K562 (cell line): ENCODE data around the gene ZDHHC18. TPM values are rescaled to one million over a fixed set of nuclear protein-coding genes. Genes with fewer than 3 reads are reported as not detected.

Experiments used
- DDX20 ChIP-seq: fragments of 450-650 bp; IDR thresholded peaks from 2 replicates; pipeline ENCODE4 v1.6.1; 2016; ENCODE audit warnings: missing genetic modification characterization, low read depth, mild to moderate bottlenecking, missing compliant biosample characterization, moderate library complexity
- DPF2 ChIP-seq: fragments of 450-650 bp; IDR thresholded peaks from 2 replicates; pipeline ENCODE4 v1.6.1; 2016
- FOXP1 ChIP-seq: sonication (generic); formaldehyde crosslinking; IDR thresholded peaks from 2 replicates; pipeline ENCODE4 v1.8.0; 2022; ENCODE audit warnings: mild to moderate bottlenecking, missing genetic modification reagents
- KLF1 ChIP-seq: fragments of 450-650 bp; IDR thresholded peaks from 2 replicates; pipeline ENCODE4 v1.6.1; 2016; ENCODE audit warnings: missing genetic modification characterization, missing compliant biosample characterization
- MCM5 ChIP-seq: fragments of 450-650 bp; IDR thresholded peaks from 2 replicates; pipeline ENCODE4 v1.6.1; 2016; ENCODE audit warnings: low read depth
- MEF2A ChIP-seq: IDR thresholded peaks from 2 replicates; pipeline ENCODE4 v1.6.1; 2011; ENCODE audit warnings: low read depth, mild to moderate bottlenecking, low read length, moderate library complexity; ENCODE audit not compliant: control insufficient read depth
- NCOA6 ChIP-seq: fragments of 450-650 bp; IDR thresholded peaks from 2 replicates; pipeline ENCODE4 v1.6.1; 2017; ENCODE audit warnings: mild to moderate bottlenecking
- SNIP1 ChIP-seq: fragments of 450-650 bp; IDR thresholded peaks from 2 replicates; pipeline ENCODE4 v1.7.1; 2017; ENCODE audit warnings: low read depth, mild to moderate bottlenecking
- TFAM ChIP-seq: fragments of 250-450 bp; sonication (Bioruptor Pico); conservative IDR thresholded peaks from 2 replicates; pipeline ENCODE4 v1.5.0; 2021; ENCODE audit warnings: mild to moderate bottlenecking, moderate library complexity
- ZNF263 ChIP-seq: sonication (generic); formaldehyde crosslinking; IDR thresholded peaks from 2 replicates; pipeline ENCODE4 v1.8.0; 2022; ENCODE audit warnings: mild to moderate bottlenecking, missing genetic modification reagents, borderline replicate concordance
- ZSCAN29 ChIP-seq: fragments of 450-650 bp; IDR thresholded peaks from 2 replicates; pipeline ENCODE4 v1.6.1; 2017
- polyA plus RNA-seq, 8 experiments: library from polyadenylated mRNA; depleted of rRNA in 4 of 8; stranded (reverse) in 5 of 8; unstranded in 3 of 8; fragments of >200 nt; fragmentation: Nextera tagmentation in 2 of 8; fragmentation: Illumina TruSeq in 1 of 8; extraction: Ambion mirVana in 2 of 8; extraction: Trizol in 1 of 8; gene quantifications; 2 replicates each; pipeline versions ENCODE4 v1.2.1 to v1.2.3, GENCODE V29; 2011 to 2014; ENCODE audit warnings: inconsistent platforms in 1 of 8, missing spikeins in 1 of 8
- total RNA-seq, 7 experiments: library from RNA; depleted of rRNA in 6 of 7; stranded (reverse); fragments of >200 nt in 6 of 7; fragmentation: Illumina TruSeq in 2 of 7; extraction: Trizol in 2 of 7; gene quantifications; 2 replicates each; pipeline versions ENCODE4 v1.2.1 to v1.2.3, GENCODE V29; 2011 to 2021; ENCODE audit warnings: low replicate concordance in 1 of 7
- TF ChIP-seq, protein P1 (sequence below): fragments of 450-650 bp; IDR thresholded peaks from 2 replicates; pipeline ENCODE4 v1.6.1; 2016; ENCODE audit warnings: mild to moderate bottlenecking, moderate library complexity
- TF ChIP-seq, protein P2 (sequence below): sonication (generic); formaldehyde crosslinking; IDR thresholded peaks from 2 replicates; pipeline ENCODE4 v1.8.1; 2023; ENCODE audit warnings: mild to moderate bottlenecking, missing genetic modification reagents
- TF ChIP-seq, protein P3 (sequence below): fragments of 450-650 bp; formaldehyde crosslinking; IDR thresholded peaks from 2 replicates; pipeline ENCODE4 v1.4.0; 2020; ENCODE audit warnings: mild to moderate bottlenecking, moderate library complexity

ZDHHC18 gene
- total and polyA plus RNA-seq, 9 of the 15 experiments (the other 6 are each of a cell fraction or from before 2014, with no cell fraction given), result 0.42 to 35.6 (median 15.8) TPM

DNA sequence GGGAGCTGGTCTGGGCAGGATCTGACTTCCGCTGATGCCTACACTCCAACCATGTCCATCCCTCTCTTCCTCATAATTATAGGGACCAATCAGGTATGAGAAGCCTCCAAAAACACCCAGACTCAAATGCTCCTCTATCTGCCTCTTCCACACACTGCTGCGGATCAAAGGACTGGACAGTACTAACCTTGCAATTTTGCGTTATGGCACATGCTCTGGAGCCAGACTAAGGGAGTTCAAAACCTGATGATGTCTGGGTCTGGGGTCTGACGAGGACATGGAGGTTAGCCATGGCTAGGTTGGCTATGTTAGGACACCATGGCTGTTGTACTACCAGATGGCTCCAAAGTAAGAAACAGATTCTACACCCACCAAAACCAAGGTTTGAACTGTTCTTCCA, 53.3 kb downstream of the ZDHHC18 start (continued):
- TF ChIP-seq, protein P1, sequence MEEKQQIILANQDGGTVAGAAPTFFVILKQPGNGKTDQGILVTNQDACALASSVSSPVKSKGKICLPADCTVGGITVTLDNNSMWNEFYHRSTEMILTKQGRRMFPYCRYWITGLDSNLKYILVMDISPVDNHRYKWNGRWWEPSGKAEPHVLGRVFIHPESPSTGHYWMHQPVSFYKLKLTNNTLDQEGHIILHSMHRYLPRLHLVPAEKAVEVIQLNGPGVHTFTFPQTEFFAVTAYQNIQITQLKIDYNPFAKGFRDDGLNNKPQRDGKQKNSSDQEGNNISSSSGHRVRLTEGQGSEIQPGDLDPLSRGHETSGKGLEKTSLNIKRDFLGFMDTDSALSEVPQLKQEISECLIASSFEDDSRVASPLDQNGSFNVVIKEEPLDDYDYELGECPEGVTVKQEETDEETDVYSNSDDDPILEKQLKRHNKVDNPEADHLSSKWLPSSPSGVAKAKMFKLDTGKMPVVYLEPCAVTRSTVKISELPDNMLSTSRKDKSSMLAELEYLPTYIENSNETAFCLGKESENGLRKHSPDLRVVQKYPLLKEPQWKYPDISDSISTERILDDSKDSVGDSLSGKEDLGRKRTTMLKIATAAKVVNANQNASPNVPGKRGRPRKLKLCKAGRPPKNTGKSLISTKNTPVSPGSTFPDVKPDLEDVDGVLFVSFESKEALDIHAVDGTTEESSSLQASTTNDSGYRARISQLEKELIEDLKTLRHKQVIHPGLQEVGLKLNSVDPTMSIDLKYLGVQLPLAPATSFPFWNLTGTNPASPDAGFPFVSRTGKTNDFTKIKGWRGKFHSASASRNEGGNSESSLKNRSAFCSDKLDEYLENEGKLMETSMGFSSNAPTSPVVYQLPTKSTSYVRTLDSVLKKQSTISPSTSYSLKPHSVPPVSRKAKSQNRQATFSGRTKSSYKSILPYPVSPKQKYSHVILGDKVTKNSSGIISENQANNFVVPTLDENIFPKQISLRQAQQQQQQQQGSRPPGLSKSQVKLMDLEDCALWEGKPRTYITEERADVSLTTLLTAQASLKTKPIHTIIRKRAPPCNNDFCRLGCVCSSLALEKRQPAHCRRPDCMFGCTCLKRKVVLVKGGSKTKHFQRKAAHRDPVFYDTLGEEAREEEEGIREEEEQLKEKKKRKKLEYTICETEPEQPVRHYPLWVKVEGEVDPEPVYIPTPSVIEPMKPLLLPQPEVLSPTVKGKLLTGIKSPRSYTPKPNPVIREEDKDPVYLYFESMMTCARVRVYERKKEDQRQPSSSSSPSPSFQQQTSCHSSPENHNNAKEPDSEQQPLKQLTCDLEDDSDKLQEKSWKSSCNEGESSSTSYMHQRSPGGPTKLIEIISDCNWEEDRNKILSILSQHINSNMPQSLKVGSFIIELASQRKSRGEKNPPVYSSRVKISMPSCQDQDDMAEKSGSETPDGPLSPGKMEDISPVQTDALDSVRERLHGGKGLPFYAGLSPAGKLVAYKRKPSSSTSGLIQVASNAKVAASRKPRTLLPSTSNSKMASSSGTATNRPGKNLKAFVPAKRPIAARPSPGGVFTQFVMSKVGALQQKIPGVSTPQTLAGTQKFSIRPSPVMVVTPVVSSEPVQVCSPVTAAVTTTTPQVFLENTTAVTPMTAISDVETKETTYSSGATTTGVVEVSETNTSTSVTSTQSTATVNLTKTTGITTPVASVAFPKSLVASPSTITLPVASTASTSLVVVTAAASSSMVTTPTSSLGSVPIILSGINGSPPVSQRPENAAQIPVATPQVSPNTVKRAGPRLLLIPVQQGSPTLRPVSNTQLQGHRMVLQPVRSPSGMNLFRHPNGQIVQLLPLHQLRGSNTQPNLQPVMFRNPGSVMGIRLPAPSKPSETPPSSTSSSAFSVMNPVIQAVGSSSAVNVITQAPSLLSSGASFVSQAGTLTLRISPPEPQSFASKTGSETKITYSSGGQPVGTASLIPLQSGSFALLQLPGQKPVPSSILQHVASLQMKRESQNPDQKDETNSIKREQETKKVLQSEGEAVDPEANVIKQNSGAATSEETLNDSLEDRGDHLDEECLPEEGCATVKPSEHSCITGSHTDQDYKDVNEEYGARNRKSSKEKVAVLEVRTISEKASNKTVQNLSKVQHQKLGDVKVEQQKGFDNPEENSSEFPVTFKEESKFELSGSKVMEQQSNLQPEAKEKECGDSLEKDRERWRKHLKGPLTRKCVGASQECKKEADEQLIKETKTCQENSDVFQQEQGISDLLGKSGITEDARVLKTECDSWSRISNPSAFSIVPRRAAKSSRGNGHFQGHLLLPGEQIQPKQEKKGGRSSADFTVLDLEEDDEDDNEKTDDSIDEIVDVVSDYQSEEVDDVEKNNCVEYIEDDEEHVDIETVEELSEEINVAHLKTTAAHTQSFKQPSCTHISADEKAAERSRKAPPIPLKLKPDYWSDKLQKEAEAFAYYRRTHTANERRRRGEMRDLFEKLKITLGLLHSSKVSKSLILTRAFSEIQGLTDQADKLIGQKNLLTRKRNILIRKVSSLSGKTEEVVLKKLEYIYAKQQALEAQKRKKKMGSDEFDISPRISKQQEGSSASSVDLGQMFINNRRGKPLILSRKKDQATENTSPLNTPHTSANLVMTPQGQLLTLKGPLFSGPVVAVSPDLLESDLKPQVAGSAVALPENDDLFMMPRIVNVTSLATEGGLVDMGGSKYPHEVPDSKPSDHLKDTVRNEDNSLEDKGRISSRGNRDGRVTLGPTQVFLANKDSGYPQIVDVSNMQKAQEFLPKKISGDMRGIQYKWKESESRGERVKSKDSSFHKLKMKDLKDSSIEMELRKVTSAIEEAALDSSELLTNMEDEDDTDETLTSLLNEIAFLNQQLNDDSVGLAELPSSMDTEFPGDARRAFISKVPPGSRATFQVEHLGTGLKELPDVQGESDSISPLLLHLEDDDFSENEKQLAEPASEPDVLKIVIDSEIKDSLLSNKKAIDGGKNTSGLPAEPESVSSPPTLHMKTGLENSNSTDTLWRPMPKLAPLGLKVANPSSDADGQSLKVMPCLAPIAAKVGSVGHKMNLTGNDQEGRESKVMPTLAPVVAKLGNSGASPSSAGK, result no peak
- TF ChIP-seq, protein P2, sequence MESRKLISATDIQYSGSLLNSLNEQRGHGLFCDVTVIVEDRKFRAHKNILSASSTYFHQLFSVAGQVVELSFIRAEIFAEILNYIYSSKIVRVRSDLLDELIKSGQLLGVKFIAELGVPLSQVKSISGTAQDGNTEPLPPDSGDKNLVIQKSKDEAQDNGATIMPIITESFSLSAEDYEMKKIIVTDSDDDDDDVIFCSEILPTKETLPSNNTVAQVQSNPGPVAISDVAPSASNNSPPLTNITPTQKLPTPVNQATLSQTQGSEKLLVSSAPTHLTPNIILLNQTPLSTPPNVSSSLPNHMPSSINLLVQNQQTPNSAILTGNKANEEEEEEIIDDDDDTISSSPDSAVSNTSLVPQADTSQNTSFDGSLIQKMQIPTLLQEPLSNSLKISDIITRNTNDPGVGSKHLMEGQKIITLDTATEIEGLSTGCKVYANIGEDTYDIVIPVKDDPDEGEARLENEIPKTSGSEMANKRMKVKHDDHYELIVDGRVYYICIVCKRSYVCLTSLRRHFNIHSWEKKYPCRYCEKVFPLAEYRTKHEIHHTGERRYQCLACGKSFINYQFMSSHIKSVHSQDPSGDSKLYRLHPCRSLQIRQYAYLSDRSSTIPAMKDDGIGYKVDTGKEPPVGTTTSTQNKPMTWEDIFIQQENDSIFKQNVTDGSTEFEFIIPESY (CRISPR knock-in tag), result no peak
- no peak for TF ChIP-seq MCM5
- TF ChIP-seq DPF2, result no peak
- TF ChIP-seq, protein P3, sequence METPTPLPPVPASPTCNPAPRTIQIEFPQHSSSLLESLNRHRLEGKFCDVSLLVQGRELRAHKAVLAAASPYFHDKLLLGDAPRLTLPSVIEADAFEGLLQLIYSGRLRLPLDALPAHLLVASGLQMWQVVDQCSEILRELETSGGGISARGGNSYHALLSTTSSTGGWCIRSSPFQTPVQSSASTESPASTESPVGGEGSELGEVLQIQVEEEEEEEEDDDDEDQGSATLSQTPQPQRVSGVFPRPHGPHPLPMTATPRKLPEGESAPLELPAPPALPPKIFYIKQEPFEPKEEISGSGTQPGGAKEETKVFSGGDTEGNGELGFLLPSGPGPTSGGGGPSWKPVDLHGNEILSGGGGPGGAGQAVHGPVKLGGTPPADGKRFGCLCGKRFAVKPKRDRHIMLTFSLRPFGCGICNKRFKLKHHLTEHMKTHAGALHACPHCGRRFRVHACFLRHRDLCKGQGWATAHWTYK (CRISPR knock-in tag), result no peak
- no peak for TF ChIP-seq ZSCAN29
- TF ChIP-seq SNIP1, result no peak
- TF ChIP-seq TFAM (CRISPR knock-in tag), result no peak
- no peak for TF ChIP-seq MEF2A
- TF ChIP-seq ZNF263 (CRISPR knock-in tag), result no peak
- TF ChIP-seq KLF1 (tag), result no peak
- TF ChIP-seq DDX20 (tag), result no peak
- TF ChIP-seq NCOA6, result no peak
- TF ChIP-seq FOXP1 (CRISPR knock-in tag), result no peak
